GM19372 (cell line): ENCODE results near the gene MACROD2.

Experiments used
- ATAC-seq: cut with Tn5 transposase; IDR thresholded peaks from one replicate; pipeline ENCODE4 v1.9.1; 2021; ENCODE audit warnings: mild to moderate bottlenecking, low read depth, moderate library complexity; ENCODE audit not compliant: unreplicated experiment

MACROD2 gene

DNA sequence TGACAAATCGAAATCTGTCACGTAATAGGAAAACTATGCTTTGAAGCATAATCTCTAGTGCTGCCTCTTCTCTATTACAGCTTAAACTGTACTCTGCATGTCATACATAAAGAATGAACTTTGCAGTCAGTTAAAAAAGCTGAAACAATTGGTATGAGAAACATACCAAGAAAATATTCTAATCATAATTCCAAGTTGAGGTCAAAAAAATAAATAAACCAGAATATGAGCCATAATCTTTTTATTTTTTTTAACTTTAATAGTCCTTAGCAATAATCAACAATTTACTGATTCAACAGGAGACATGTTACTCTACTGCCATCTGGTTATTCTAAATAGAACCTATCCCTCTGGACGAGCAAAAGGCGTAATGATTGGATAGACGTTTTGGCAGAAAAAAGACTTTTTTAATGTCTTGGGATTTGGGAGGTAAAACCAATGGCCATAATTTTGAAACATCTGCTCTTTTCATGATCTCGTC, 566.5 kb downstream of the MACROD2 start:
- ATAC-seq, result no peak

DNA sequence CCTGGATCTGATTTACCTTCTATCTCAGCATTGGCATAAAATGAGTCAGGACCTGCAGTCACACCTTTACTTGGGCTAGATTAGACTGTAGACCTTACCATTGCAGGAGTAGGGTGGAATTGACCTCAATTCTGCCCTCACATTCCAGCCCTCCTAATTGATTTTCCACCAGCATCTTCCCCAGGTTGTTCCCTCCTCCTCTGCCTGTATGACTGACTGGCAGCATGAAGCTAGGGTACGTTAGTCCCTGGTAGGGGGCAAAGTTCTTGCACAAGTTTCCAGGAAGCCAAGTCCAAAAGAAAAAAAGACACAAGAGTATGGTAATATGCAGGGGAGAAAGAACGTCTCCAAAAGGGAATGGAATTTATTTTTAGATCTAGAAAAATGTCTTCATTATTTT, 567.7 kb downstream of the MACROD2 start:
- ATAC-seq, result no peak

DNA sequence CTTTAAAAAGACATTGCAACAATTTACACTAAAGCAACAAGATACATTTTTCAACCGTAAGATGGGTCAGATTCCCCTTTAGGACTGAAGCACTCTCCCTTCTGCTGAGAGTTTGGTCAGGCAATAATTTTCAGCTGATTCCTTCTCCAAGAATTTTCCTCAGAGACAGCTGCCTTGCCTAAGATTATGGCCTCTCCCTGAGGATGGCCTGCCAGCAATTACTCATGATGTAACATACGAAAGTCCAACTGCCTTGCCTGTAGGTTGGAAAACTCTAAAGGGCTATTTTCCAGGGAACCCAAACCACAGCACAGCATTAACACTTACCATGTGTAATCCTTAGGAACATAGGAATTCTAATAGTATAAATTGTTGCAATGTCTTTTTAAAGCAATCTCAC, 571.2 kb downstream of the MACROD2 start:
- ATAC-seq, result no peak

DNA sequence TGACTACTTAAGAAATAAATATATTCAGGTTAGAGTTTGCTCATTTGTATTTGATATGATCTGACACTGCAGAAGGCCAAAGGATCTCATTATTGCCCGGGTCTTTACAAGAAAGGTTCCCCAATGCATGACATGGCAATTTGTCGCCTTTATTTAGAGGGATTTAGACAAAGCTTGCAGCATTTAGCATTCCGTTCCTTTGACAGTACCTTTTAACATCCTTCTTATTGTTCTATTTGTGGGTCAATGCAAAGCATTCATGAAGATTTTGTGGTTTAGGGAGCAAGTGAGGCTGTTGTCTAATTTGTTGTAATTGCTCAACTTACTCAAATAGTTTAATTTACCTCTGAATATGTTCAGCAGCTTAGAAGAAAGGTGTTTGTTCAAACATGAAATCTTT, 572.9 kb downstream of the MACROD2 start:
- no peak for ATAC-seq

DNA sequence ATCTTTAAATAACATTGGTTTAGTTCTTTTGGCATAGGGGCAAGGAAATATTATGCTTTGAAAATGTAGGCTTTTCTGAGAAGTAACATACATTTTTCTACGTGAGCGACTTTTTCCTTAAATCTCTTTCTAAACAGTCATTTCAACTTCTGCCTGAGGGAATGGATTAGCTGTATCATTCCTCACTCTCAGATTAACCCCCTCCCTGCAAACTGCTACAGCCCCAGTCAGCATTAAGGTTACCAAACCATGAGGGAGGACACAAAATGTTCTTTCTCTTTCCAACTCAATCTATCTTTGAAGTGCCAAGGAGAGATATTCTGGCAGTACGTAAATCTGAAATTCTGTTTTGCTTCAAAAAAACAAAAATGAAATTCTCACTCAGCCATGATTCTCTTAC, 573.4 kb downstream of the MACROD2 start:
- no peak for ATAC-seq

DNA sequence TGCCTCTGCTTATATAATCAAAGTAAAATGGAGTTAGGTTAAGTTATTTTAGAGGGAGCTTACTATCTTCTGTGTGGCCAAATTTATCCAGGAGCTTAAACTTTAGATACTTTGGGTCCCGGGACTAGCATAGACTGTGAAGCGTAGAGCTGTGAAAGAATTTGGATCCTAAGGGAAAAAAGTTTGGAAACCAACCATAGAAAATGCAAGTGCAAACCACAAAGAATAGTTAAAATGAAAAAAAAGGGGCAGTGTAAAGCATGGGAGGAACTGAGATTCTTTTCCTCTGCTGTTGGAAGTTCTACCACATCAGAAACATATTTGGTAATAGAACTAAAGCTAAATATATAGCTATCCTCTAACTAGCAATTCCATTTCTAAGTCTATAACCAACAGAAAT, 574.3 kb downstream of the MACROD2 start:
- no peak for ATAC-seq

DNA sequence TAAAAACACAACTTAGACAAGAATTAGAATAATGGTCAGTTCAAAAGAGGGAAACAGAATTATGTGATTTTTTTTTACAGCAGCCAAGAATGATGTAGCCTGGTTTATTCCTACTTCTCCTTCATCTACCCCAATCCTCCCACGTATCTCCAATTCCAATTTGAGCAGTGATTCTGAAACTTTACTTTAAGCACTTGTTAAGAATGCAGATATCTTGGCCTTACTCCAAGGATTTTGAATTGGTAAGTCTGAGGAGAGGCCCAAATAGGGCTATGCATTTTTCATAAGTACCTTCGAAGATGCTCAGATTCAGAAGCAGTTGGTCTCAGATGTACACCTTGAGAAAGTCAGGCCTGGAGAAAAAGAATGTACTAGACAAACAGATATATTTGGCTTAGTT, 575.5 kb downstream of the MACROD2 start:
- ATAC-seq, result no peak

DNA sequence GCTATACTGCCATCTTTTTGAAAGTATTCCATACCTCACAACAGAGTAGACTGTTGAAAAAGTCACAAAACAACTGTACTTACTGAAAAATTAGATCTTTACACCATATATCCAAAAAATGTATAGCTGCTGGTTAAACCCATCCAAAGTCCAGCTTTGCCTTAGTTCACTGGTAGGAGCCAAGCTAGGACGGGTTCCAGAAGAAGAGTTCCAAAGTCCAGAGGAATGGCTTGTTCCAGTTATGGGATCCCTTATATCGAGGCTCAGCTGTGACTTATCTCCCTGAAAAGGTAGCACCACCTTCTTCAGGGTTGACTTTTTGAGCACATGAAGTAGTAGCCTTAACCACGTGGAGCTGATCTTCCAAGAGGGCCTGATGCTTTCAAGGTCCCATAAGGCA, 578.4 kb downstream of the MACROD2 start:
- ATAC-seq, result no peak

DNA sequence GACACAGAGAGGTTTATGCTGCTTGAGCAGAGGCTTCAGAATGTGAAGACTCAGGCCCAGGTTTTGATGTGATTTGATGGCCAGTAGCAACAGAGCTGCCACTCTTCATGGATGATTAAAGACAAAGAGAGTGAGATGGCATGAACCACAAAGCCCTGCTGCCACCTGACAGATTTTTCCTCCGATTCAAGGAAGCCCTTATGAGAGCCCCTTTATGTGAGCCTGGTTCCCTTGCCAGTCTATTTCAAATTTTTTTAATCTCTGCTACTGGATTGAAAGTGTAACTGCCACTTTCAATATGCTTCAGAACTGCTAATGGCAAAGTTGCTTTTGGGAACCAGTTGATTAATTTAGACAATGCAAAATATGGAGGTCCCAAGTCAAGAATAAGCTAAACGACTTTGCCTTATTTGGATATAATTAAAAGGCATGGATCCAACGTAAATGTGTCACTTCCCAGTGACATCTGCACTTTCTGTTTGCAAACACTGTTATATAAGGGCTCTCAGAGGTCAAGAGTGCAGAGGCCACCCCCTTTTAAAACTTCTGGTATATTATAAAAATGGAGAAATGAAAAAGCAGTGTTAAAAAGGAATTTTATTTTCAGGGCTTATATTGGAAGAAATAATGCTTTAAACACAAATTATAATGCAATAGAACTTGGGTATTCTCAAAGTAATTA, 581.0 kb downstream of the MACROD2 start:
- ATAC-seq, result no peak

DNA sequence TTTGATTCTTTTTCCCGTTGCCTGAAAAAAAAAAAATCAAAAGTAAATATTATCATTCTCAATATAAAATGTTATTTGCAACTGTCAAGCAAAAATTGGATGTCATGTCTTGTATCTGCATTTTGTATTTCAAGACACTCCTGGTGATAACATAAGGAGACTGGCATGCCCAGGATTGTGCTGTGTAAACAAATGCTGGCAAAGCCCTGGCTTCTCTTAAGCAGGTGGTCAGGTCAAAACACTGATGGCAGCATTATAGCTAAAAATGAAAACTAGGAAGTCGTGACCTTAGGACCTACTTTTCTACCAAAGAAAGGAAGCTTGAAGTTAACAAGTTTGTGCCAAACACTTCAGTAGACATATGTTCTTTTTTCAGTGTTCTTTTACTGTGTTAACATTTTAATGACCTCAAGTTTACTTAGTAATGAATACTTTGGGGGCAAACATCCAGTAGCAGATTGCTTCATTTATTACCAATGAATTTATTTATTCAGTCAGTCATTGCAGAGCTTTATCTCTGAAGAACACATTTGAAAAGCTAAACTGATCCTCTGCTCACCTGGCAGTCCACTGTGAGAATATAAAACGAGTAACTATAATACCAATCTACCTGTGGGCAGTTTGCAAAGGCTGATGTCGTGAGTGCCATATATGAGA, 585.2 kb downstream of the MACROD2 start:
- no peak for ATAC-seq

DNA sequence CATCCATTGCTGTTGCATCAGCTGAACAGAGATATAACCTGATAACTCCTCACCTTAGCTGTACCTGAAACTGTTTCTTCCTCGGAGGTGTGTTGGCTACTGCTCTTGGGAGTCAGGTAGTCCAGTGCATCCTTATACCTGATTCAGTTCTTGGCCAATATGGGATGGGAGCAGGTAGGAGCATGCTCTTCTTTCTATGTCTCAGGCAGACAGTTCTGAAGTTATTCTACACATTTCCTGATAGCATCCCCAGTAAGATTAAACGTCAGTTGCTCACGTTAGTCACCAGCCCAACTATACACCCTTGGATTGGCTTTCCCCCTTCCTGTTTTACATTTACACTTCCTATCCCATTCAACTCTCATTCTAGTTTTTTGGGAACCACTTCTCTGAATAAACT, 586.4 kb downstream of the MACROD2 start:
- no peak for ATAC-seq

DNA sequence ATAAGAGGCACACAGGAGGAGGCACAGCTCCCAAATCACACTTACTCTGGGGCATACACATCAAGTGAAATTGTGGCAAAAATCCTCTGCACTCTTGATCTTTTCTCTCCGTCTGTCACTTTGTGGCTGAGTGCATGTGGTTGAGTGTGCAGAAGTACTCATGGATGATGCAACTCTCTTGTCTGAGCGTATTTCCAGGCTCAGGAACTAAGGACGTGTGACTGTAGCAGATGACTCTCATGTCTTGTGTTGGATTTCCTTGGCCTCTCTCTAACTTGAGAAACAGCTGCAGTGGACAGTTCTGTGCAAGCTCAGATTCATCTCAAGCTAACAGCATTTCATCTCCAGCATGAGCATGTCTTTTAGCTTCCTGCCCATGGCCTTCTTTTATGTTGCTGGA, 587.5 kb downstream of the MACROD2 start:
- ATAC-seq, result no peak

DNA sequence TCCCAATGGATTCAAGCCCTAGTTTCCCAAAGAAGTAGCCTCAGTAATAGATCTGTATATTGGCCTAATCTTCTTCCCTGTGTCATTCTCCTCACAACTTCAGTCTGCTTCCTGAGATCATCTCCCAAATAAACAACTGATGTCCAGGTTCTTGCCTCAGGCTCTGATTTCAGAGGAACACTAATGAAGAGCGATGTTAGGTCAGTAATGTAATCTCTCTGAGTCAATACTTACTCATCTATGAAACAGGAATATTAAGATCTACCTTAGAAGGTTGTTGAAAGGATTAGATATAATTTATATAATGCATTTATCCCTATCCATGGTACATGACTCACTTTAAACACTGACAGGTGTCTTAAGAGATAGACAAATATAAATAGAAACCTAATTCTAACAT, 588.1 kb downstream of the MACROD2 start:
- no peak for ATAC-seq

DNA sequence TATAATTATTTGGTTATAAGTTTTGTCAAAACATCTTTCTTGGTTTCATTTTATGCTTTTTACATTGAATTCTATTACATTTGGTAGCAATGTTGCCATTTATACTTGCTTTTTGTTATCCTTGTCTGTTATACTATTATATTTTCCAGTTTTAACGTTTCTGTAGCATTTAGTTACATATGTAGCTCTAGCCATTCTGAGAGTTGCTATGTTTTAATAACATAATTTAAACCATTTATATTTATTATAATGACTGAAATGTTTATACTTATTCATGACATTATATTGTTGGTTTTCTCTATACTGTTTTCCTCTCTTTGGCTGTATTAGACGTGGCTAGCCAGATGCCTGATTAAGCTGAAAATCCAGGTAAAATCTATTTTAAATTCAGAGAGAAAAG, 594.1 kb downstream of the MACROD2 start:
- ATAC-seq, result no peak

DNA sequence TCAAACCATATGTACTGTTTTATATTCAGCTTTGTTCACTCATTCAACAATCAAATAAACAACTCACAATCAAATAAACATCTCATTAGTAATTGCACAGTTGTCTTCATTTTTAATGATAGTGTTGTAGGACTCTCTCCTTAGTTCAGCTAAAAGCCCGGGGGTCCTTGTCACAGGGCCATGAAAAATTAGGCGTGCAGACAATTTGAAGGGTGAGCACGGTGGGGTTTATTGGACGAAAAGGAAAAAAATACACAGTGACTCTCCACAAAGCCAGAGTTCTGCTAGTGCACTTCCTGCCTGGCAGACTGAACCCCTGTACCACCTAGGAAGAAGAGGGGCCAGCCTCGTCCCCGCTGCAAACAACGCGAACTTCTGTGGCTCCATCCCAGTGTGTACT, 599.7 kb downstream of the MACROD2 start:
- ATAC-seq, result no peak

DNA sequence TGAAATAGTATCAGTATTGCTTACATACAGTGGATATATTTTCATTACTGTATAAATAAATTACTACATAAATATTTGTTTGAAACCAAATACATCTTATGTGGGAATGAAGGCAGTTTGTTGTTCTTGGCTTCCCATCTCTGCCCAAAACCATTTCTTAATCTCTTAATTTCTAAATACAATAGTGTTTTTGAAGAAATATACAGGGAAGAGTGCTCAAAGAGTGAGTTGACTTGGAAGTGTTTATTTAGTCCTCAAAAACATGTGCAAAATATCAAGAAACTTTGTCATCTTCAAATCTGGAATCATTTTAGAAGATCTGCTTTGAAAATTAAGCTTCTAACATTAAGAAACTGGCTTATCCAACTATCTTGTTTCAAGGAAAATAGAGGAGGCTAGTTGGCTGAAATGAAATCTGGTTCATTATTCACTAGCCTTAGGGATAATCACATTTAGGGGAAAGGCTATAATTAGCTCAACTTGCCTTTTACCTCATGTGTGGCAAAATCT, 601.9 kb downstream of the MACROD2 start:
- no peak for ATAC-seq

DNA sequence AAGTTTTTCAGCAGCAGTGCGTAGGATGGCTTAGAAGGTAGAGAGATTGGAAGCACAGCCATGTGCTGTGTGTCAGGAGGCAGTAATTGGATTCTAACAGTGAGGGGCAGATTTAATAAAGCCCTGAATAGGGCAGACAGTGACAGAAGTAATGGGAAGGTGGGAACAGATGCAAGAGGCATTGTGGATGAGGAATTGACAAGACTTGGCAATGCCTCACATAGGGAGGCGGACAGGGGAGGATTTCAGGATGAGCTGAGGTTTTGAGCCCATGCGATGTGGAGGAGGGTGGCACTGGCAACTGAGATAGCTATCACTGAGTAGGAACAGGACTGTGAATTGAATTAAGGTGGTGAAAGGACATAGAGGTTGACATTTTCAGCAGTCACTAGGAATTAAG, 604.3 kb downstream of the MACROD2 start:
- ATAC-seq, result no peak

DNA sequence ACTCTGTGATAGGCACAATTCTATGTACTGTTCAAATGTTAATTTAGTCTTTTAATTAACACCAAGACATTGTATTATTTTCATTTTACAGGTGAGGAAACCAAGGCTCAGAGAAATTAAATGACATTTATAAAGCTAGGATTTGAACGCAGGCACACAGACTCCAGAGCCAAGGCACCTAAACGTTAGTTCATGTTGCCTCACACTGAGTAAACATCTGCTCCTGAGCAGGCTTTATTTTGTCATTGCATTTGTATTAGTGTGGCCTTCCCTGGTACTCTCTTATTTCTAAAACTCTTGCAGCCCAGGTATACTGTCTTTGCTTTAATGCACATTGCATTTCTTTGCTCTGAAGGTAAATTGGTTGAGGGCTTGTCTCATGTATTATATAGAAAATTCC, 605.2 kb downstream of the MACROD2 start:
- no peak for ATAC-seq

DNA sequence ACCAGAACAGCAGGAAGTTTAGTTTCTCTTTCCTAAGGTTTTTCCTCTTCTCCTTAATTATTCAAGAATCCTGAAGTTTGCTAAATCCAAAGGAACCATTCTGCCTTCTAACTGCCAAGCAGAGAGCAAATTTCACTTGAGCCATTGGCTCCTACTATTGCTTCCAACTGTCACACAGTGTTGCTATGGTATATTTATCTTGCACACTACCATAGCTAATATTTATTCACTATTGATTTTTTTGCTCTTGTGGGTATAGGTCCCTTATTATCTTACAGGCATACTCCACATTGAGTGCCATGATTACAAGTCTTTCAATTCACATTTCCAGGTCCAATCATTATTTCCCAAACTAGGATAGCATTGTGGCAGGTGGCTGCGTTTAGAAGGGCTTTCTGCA, 608.8 kb downstream of the MACROD2 start:
- ATAC-seq, result no peak

DNA sequence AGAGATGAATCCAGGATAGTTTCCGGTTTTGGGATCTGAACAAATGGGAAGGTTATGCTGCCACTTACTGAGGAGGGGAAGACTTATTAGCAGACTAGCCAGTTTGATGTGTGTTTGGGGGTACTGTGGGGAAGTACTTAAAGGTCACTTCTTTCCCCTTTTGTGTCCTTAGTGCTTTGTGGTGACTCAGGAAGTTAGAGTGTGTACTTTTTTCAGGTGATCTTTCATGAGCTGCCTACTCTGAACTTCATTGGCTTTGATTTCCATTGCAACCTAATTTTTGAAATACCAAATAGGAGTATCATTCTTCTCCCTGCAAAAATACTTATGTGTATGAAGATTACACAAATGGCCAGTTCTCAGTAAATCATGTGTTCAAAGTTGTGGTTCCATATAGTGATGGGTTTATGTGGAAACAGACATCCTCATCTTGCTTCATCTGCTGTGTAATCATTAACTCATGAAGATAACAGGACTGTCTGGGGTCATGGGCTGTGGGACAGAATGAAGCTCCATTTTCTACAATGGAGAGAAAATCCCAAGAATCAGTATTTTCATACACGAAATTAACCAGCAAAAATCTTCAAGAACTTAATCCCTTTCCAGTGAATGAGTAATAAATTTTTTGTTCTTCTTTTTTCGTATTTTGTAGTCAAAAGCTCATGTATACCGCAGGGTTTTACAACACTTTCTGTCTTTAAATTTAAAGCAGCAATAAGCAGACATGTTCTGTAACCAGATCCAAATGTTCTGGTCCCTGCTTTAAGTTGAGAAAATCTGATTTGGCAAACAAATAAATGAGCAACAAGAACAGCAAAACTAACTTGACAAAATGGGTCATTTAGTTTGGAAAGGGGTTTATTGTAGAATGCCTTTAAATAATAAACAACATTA, 614.3 kb downstream of the MACROD2 start:
- no peak for ATAC-seq

DNA sequence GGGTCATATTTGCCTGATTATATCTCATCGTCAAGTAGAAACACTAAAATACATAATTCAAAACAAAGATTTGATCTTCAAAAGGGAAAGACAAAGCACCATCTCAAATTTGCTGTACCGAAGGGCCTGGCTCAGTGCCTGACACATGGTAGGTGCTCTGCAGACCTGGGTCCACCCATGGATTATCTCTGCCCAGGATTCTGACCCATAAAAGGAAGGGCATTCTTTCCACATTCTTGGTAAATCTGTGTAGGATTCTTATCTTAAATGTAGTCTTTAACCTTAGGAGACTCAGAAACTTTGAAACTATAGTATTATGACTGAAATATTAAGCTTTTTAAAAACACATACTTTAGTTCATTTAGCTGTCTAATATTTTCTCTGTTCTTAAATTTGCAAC, 616.2 kb downstream of the MACROD2 start:
- ATAC-seq, result no peak
